SK-N-SH (cell line): ENCODE data around the gene VMP1.
A peak's percentile ranks its signal among the peaks of the same experiment; 100 is the strongest.

Source experiments
- EP300 ChIP-seq, 2 experiments: IDR thresholded peaks; 2 replicates each; pipeline versions ENCODE4 v1.4.0 to v1.6.1; 2012; ENCODE audit warnings: borderline replicate concordance in 1 of 2, low read depth in 1 of 2, low read length in 1 of 2
- EZH2phosphoT487 ChIP-seq: fragments of 200-600 bp; sonication (generic); IDR thresholded peaks from 2 replicates; pipeline ENCODE4 v1.6.1; 2017; ENCODE audit warnings: low read depth, mixed run types, mild to moderate bottlenecking, antibody characterized with exemption, moderate library complexity, borderline replicate concordance
- FOXM1 ChIP-seq: IDR thresholded peaks from 2 replicates; pipeline ENCODE4 v1.4.0; 2012; ENCODE audit warnings: low read depth, mild to moderate bottlenecking
- GABPA ChIP-seq: IDR thresholded peaks from 2 replicates; pipeline ENCODE4 v1.4.0; 2012; ENCODE audit warnings: low read depth, mild to moderate bottlenecking
- MAX ChIP-seq: IDR thresholded peaks from 2 replicates; pipeline ENCODE4 v1.4.0; 2012; ENCODE audit warnings: low read depth
- NFIC ChIP-seq: IDR thresholded peaks from 2 replicates; pipeline ENCODE4 v1.4.0; 2012; ENCODE audit warnings: borderline replicate concordance

- TF ChIP-seq GABPA (no peak), NFIC (no peak), FOXM1 (no peak), MAX (no peak), EZH2phosphoT487 (no peak), EP300 (IDR thresholded peaks at IDR 0.05; ENCODE audit: borderline replicate concordance in 1 of 2, low read depth in 1 of 2, low read length in 1 of 2) (peak in 1 of 2 experiments; percentile 32; a peak in 1 of 4 replicates)
These were observed 69.1 kb downstream of the VMP1 start for GRCh38 chr17:59776577-59776976.
